GM21723 (cell line): ENCODE data around the gene DHCR7.

Experiments used
- ATAC-seq: cut with Tn5 transposase; IDR thresholded peaks from one replicate; pipeline ENCODE4 v1.9.1; 2021; ENCODE audit warnings: mild to moderate bottlenecking, moderate library complexity; ENCODE audit not compliant: unreplicated experiment

The DHCR7 gene

GRCh38 chr11:71421392-71421950, 26.7 kb downstream of the DHCR7 start:
- no peak for ATAC-seq

DNA sequence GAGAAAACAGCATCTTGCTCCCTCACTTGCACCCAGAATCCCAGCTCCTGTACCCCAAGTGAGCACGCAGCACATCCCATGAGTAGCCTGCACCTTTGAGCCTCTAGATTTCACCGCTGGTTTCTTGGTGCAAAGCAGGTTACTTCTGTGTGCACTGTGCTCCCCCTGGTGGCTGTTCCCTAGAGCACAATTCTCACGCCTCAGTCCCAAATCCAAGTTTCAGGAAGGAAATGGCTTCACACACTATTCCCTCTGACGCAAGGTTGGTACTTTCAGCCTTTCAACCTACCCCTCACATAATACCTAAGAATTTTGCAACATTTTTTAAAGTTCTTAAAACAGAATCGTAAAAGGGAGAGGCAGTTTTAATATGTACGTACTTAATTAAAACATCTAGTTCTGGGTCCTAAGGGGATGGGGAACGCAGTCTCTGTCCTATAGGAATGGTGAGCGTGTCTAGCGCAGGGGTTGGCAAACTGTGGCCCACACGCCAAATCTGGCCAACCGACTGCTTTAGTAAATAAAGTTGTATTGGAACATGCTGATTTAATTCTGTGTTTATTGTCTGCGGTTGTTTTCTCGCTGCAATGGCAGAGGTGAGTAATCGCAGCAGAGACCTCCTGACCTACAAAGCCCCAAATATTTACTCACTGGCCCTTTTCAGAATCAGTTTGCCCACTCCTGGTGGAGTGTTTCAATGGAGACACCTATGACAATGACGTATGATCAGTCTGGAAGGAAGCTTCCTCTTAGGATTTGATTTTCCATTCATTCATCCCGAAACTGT, 27.5 kb downstream of the DHCR7 start:
- ATAC-seq = no peak

DNA sequence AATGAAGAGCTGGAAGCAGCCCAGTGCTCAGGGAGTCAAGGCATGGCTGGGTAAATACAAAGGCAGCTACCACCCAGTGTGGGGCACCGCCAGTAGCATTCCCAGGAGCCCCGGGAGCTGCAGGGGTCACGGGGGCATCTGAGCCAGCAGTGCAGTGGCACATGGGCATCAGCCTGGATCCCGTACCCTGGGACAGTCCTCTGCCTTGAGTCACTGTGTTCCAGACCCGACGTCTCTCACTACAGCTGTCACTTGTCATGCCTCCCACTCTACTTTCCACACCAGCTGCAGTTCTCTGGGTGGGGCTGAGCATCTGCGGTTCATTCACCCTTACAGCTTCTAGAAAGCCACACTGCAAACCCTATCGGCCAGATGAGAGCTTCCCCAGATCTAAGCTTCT, 29.6 kb downstream of the DHCR7 start:
- ATAC-seq = peak; percentile 76

GRCh38 chr11:71414645-71415044, 33.5 kb downstream of the DHCR7 start:
- no peak for ATAC-seq

DNA sequence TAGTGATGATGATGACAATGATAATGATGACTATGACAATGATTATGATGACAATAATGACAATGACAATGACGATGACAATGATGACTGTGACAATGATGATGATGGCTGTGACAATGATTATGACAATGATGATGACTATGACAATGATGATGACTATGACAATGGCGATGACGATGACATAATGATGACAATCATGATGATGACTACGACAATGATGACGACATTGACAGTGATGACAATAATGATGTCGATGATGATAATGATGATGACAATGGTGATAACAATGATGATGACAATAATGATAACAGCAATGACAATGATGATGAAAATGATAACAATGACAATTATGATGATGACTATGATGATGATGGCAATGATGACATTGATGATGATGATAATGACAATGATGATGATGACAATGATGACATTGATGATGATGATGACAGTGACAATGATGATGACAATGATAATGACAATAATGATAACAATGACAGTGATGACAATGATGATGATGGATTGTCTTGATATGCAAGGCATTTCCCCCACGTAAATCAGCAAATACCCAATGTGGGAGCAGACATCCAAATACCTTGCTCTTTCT, 37.7 kb downstream of the DHCR7 start:
- ATAC-seq = no peak

DNA sequence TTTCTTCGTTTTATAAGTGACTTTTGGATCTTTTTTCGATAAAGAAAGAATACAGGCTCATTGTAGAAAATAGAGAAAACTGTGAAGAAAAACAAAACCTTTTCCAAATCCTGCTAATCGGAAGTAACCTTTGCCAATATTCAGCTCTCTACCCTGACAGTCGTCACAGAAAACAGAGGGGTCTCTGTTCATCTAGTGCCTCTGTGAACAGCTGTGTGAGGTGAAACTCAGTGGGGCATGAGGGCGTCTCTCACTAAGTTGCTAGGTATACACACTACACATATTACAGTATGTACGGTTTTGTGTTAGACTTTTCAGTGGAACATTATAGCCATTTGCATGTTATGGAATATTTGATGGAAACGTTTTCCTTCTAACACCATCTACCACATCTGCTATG, 39.4 kb downstream of the DHCR7 start:
- no peak for ATAC-seq

GRCh38 chr11:71407356-71407755, 40.8 kb downstream of the DHCR7 start:
- ATAC-seq = no peak

DNA sequence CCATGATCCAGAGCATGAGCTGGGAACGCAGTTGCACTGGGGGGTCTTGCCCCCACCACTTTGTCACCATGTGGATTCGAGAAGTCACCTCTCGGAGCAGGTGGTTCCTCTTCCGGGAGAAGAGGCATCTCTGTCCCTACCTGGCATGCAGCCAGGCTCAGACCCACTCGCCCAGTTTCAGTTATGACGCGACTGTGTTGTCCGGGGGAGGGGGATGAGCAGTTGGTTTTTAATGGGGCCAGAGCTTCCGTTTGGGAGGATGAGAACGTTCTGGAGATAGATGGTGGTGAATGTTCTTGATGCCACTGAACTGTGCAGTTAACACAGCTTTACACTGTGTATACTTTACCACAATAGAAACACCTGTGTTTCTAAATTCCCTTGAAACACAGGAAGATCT, 41.5 kb downstream of the DHCR7 start:
- no peak for ATAC-seq

GRCh38 chr11:71404209-71404608, 44.0 kb downstream of the DHCR7 start:
- ATAC-seq = no peak

DNA sequence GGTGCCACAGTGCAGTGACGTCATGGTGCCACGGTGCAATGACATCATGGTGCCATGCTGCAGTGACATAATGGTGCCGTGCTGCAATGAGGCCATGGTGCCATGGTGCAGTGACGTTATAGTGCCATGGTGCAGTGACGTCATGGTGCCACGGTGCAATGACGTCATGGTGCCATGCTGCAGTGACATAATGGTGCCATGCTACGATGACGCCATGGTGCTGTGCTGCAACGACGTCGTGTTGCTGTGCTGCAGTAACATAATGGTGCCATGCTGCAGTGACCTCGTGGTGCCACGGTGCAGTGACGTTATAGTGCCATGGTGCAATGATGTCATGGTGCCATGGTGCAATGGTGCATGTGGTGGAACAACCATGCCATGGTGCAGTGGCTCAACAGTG, 45.3 kb downstream of the DHCR7 start:
- ATAC-seq = no peak

GRCh38 chr11:71400216-71400615, 48.0 kb downstream of the DHCR7 start:
- ATAC-seq = no peak

- ATAC-seq = no peak
Measured at GRCh38 chr11:71399341-71399740, 48.9 kb downstream of the DHCR7 start.

DNA sequence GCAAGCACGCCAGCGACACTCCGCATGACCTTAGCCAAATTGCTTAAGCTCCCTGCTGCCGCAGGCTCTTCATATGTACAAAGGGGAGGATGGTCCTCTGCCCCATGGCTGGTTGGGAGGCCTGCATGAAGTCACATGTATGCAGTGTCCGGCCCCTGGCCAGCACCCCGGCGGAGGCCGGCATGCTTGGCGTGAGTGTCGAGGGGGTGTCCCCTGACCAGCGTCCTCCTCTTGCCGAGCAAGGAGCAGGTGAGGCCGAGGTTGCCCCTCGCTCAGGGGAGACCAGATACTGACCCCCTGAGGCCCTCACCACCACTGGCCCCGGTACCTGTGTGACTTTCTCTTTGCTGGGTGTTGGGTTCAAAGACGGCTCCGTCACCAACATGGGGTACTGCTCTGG, 50.2 kb downstream of the DHCR7 start:
- ATAC-seq = no peak

DNA sequence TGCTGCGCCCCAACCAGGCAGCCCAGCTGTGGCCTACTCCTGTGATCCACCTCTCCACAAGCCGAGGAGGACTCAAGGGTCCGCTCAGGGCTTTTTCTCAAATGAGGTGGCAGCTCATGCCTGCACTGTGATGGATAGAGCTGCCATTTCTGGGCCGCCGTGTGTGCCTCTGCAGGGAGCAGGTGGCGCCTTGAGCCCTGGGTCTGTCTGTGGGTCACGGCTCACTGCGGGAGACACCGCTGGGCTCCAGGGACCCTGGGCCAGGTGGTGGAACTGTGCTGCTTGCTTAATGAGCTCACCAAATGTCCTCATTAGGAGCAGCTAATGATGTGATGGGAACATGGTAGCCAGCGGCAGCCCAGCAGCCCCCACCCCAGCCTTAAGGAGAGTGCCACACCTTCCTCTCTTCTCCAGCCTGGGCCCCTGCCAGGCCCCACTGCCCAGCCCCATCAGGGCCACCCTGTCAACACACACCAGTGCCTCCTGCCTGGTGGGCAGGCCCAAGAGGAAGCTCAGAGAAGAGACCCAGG, 50.8 kb downstream of the DHCR7 start:
- no peak for ATAC-seq

DNA sequence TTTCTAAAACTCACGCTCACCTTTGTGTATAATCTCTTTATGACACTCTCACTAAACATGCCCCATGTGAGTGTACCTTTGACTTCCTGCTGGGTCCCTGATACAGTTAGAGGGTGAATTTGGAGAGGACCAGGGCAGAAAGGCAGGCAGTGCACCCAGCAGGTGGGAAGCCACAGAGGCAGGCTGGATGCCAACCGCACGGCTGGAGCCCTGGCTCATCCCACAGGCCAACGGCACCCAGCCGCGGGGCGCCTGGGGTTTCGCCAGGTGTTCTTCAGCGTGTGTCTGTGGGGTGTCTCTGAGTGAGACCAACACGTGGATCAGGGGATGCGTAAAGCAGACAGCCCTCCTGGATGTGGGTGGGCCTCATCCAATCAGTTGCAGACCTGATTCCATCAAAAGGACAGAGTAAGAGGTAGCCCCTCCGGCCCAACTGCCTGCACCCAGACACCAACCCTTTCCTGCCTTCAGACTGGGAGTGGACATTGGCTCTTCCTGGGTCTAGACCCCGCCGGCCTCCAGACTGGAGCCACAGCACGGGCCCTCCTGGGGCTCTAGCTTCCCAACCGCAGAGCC, 51.6 kb downstream of the DHCR7 start:
- no peak for ATAC-seq

DNA sequence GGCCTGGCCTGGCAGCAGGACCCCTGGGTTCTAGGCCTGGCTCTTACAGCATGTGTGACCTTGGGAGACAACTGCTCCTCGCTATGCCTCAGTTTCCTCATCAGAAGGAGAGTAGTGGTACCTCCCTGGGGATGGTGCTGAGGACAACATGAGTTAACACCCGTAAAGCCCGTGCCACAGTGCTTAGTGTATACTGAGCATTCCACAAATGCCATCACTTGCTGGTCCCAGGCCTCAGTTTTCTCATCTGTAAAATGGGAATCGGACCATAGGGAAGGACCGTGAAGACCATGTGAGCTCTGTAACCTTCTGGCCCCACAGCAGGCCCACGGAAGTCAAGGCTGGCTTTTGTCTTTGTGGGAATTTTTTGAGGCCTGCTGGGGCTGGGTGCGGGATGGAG, 52.4 kb downstream of the DHCR7 start:
- ATAC-seq = no peak

DNA sequence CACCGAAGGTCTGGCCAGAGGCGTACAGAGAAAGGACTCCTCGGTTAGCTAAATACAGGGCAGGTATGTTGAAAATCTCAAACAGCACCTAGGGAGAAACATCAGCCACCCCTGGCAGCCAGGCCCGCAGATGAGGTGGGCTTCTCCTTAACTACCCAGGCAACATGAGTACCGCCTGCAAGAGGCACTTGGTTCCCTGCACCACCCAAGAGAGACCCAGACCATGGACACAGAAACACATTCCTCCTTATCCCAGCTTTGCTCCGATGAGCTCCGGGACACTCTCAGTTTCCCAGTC, 53.0 kb downstream of the DHCR7 start:
- no peak for ATAC-seq

- ATAC-seq = no peak
Measured at GRCh38 chr11:71393283-71393682, 54.9 kb downstream of the DHCR7 start.

- no peak for ATAC-seq
Measured at GRCh38 chr11:71391796-71392195, 56.4 kb downstream of the DHCR7 start.

DNA sequence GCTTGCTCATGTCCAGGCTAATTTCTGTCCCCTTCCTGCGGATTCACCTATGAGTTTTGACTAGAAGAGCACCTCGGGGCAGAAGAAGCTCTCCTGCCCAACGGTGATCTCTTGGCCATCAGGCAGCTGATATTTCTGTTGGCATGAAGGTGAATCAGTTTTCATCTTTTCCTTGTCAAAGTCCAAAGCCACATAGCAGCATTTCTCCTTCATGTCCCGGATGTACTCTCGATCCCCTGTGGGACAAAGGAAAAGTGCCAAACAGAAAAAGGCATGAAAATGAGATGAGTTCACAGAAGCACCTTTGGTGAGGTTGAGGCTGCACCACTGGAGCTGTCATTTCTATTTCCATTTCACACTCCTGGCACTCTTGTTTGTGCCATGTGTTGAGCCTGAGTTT, 56.8 kb downstream of the DHCR7 start:
- no peak for ATAC-seq

DNA sequence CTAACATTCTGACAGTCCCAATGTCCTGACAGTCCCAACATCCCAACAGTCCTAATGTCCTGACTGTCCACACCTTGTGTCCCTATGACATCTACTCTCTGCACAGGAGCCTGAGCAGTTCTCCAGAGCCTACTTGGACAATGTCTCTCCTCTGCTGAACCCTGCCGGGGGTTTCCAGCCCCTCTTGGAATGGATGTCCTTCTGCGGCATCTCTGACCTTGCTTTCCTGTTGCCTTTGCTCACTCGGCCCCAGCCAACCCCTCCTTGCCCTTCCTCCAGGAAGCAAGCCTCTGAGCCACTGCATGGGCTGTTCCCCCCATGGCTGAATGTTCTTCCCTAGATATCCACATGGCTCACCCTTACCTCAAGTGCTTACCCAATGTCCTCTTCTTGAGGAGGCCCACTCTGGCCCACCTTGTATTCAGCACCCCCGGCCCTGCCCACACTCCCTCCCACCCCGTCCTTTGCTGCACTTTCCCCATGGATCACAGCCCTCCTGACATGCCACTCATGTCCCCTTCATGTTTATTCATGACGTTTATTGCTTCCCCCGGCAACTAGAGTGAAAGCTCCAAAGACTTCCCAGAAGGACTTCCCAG, 59.5 kb downstream of the DHCR7 start:
- ATAC-seq = no peak
